ENCODE data around the gene CUEDC1.

The CUEDC1 gene

GRCh38 chr17:57919918-57920317 lies 35.3 kb downstream of the CUEDC1 start:
- no peak overlapping the region for H3K27ac ChIP-seq (replicated peaks)
- DNase-seq (ENCODE audit: low read depth in 1 of 2, low spot score in 1 of 2), result no peak
- H3K4me3 ChIP-seq (replicated peaks; ENCODE audit: insufficient read depth, low read length), result no peak overlapping the region
- H3K27me3 ChIP-seq (ENCODE audit: insufficient read depth, poor library complexity, severe bottlenecking), result no peaks in the 10 kb centered on the region
- TF ChIP-seq SPI1 (IDR thresholded peaks at IDR 0.05; ENCODE audit: borderline replicate concordance, low read depth) (no peak), CTCF (IDR thresholded peaks at IDR 0.05; ENCODE audit: insufficient read depth, low read length) (no peak)

- DNase-seq (ENCODE audit: low read depth in 1 of 2, low spot score in 1 of 2), result no peak
- no peak overlapping the region for H3K4me3 ChIP-seq (replicated peaks; ENCODE audit: insufficient read depth, low read length)
- TF ChIP-seq SPI1 (IDR thresholded peaks at IDR 0.05; ENCODE audit: borderline replicate concordance, low read depth), result no peak
- no peak overlapping the region for H3K27ac ChIP-seq (replicated peaks)
- no peaks in the 10 kb centered on the region for H3K27me3 ChIP-seq (ENCODE audit: insufficient read depth, poor library complexity, severe bottlenecking)
Measured at GRCh38 chr17:57918017-57918895, 37.0 kb downstream of the CUEDC1 start.

GRCh38 chr17:57916925-57917858 lies 38.0 kb downstream of the CUEDC1 start:
- DNase-seq (ENCODE audit: low read depth in 1 of 2, low spot score in 1 of 2), result peak in 1 of 2 experiments; percentile 43
- no peak overlapping the region for H3K4me3 ChIP-seq (replicated peaks; ENCODE audit: insufficient read depth, low read length)
- H3K27me3 ChIP-seq (ENCODE audit: insufficient read depth, poor library complexity, severe bottlenecking), result no peaks in the 10 kb centered on the region
- TF ChIP-seq SPI1 (IDR thresholded peaks at IDR 0.05; ENCODE audit: borderline replicate concordance, low read depth), result no peak
- no peak for TF ChIP-seq CTCF (IDR thresholded peaks at IDR 0.05; ENCODE audit: insufficient read depth, low read length)
- TF ChIP-seq REST (IDR thresholded peaks at IDR 0.05; ENCODE audit: insufficient replicate concordance, low read depth), result no peak
- no peak for TF ChIP-seq GABPA (IDR thresholded peaks at IDR 0.05; ENCODE audit: low read depth)
- TF ChIP-seq POLR2AphosphoS5 (IDR thresholded peaks at IDR 0.05; ENCODE audit: low read depth), result no peak
- H3K27ac ChIP-seq (replicated peaks), result no peak overlapping the region

- no peak overlapping the region for H3K4me3 ChIP-seq (replicated peaks; ENCODE audit: insufficient read depth, low read length)
- DNase-seq (ENCODE audit: low read depth in 1 of 2, low spot score in 1 of 2), result no peak
- TF ChIP-seq SPI1 (IDR thresholded peaks at IDR 0.05; ENCODE audit: borderline replicate concordance, low read depth) (no peak), GABPA (IDR thresholded peaks at IDR 0.05; ENCODE audit: low read depth) (no peak), REST (IDR thresholded peaks at IDR 0.05; ENCODE audit: insufficient replicate concordance, low read depth) (no peak), CTCF (IDR thresholded peaks at IDR 0.05; ENCODE audit: insufficient read depth, low read length) (no peak), POLR2AphosphoS5 (IDR thresholded peaks at IDR 0.05; ENCODE audit: low read depth) (no peak)
- no peaks in the 10 kb centered on the region for H3K27me3 ChIP-seq (ENCODE audit: insufficient read depth, poor library complexity, severe bottlenecking)
- no peak overlapping the region for H3K27ac ChIP-seq (replicated peaks)
Measured at GRCh38 chr17:57915985-57916757, 39.0 kb downstream of the CUEDC1 start.

Measured in HL-60 (cell line).